ENCODE data around the gene GLI3.
A peak's percentile ranks its signal among the peaks of the same experiment; 100 is the strongest.

Gene GLI3

DNA sequence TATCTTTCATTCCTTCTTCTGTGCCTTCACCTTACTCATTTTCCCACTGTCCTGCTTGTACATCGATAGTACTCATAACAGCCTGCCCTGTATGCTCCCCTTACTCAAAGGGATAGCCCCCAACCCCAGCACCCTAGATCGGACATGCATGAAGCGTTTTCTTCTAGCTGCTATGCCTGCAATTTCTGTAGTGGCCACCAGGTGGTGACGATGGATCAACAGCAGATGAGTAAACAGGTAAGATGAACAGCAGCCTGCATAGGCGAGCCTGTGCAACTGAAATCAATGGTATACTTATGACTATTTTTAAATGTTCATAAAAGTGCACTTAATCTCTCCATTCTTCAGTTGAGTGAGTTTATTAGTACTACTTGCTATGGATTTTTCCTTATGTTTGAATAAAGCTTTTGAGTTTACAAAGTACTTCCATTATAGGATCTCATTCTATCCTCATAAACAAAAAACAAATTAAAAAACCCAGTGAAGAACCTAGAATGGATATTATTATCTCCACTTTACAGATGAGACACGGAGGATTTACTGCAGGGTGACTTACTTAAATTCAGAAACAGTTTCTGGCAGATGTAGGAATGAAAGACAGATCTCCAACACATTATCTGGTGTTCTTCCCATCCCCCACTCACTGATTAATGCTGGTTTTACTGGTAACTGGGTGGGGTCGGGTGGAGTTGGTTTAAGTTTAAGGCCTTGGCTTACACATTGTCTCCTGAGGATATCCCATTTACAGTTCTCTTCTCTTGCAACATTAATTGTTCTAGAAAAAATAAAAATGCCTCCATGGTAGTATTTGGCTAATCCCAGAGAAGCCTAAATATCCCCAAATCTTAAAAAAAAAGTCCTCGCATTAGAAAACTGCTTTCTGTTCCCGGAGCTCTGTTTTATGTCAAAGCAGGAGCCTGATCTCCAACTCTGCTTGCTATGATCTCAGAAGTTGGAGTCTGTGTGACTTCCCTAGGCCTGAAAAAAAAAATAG lies 222.1 kb downstream of the GLI3 start:
- TF ChIP-seq, protein P1, sequence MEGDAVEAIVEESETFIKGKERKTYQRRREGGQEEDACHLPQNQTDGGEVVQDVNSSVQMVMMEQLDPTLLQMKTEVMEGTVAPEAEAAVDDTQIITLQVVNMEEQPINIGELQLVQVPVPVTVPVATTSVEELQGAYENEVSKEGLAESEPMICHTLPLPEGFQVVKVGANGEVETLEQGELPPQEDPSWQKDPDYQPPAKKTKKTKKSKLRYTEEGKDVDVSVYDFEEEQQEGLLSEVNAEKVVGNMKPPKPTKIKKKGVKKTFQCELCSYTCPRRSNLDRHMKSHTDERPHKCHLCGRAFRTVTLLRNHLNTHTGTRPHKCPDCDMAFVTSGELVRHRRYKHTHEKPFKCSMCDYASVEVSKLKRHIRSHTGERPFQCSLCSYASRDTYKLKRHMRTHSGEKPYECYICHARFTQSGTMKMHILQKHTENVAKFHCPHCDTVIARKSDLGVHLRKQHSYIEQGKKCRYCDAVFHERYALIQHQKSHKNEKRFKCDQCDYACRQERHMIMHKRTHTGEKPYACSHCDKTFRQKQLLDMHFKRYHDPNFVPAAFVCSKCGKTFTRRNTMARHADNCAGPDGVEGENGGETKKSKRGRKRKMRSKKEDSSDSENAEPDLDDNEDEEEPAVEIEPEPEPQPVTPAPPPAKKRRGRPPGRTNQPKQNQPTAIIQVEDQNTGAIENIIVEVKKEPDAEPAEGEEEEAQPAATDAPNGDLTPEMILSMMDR (IDR thresholded peaks at IDR 0.05; ENCODE audit: borderline replicate concordance, insufficient read depth, low read depth, low read length) = peak; percentile 75
- no peak overlapping the region for H3K4me3 ChIP-seq (ENCODE audit: low read depth, low read length)

DNA sequence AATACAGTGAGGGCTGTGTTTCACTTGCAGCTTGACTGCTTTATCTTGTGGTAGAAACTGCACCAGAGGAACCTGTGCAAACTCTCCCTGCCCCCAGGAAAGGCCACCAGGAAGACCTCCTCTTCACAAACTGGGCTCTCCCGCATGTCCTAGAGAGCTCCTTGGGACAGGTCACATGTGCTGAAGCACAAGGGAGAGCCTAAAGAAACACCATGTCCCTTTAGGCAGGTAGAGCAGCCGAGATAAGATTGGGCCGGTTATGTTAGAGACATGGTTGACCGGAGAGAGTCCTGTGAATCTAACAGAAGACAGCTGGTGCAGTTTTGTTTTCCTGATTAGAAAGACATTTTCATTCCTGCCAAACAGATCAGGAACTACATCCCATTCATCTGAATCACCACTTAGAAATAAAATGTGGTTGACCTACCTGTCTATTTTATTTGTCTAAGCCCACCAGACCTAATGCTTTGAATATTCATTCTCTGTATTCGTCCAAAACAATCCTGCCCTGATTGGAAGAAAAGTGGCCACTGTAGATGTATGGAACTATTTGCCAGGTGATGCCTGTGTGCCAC lies 224.1 kb downstream of the GLI3 start:
- H3K4me3 ChIP-seq (ENCODE audit: low read depth, low read length) = no peak overlapping the region
- TF ChIP-seq, protein P1 (IDR thresholded peaks at IDR 0.05; ENCODE audit: borderline replicate concordance, insufficient read depth, low read depth, low read length) = no peak

DNA sequence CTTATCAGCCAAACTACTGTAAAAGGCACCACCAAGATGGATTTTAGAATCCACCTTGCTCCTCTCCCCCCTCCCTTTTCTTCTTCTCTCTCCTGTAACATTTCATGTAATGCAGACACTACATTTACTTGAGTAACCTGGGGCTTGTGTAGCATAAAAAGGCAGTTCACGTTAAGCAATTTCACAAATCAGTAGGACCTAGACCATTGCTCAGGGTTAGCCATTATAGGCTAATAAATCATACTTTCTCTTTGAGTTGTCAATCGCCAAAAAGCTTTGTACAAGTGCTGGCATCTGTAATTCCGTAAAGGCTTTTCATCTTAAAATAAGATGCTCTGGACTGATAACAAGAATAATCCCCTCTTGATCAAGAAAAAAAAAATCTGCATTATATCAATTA lies 224.7 kb downstream of the GLI3 start:
- H3K4me3 ChIP-seq (ENCODE audit: low read depth, low read length) = no peak overlapping the region
- TF ChIP-seq, protein P1 (IDR thresholded peaks at IDR 0.05; ENCODE audit: borderline replicate concordance, insufficient read depth, low read depth, low read length) = no peak

DNA sequence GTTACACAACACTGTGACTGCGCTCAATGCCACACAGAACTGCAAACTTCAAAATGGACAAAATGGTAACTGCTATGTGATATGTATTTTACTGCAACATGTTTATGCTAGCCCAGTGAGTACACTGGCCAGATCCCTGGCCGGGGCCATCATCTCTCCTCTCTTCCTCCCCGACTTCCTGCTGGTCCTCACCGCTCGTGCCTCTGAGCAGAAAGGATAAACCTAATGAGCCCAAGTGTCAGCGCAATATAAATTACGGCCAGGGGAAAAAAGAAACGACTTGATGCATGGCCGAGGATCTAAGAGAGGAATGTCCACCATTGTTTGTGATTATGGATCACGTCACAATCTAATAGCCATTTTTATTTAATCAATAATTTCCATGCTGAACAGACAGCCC lies 225.2 kb downstream of the GLI3 start:
- no peak overlapping the region for H3K4me3 ChIP-seq (ENCODE audit: low read depth, low read length)
- TF ChIP-seq, protein P1 (IDR thresholded peaks at IDR 0.05; ENCODE audit: borderline replicate concordance, insufficient read depth, low read depth, low read length) = no peak

DNA sequence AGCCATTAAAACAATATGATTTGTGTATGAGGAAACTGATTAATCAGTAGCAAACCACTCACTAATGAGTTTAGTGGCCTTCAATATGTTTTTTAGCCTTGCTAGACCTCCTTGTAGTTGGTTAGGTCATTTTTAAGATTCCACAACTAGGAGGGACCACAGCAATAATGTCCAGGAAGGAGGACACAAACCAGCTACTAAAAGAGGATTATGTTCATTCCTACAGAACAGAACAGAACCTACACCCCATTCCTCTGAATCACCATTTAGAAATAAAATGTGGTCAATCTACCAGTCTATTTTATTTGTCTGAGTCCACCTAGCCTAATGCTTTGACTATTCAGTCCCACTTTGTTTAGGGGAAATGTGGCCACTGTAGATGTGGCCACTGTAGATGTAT lies 226.3 kb downstream of the GLI3 start:
- no peak overlapping the region for H3K4me3 ChIP-seq (ENCODE audit: low read depth, low read length)
- TF ChIP-seq, protein P1 (IDR thresholded peaks at IDR 0.05; ENCODE audit: borderline replicate concordance, insufficient read depth, low read depth, low read length) = no peak

DNA sequence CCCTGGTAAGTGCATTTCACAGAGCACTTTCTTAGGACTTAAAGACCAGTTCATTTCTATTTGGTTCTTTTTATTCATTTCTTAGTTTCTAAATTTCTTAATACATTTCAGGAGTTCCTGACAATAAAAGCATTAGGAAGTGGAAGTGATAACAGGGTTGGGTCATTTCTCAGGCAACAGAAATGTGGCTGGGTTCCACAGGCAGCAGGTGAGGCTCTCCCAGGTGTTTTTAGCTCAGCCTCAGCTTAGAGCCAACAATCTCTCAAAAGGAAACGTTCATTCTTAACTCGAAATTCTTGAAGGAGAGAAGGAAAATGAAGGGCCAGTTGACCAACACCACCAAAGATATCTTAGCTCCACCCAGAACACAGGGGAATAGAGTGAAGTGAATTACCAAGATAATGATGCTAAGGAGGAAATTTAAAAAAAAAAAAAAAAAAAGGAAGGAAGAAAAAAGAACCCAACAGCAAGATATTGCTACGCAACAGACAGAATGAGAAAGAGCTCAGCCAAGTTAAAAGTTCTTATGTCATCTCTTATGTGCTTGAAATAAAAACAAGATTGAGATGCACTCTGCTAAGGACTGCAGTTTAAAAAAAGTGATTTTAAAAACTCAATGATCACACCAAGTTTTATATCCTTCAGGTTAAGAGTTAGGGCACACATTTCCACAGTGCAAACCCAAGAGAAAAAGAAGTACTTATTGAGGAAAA lies 230.1 kb downstream of the GLI3 start:
- TF ChIP-seq, protein P1 (IDR thresholded peaks at IDR 0.05; ENCODE audit: borderline replicate concordance, insufficient read depth, low read depth, low read length) = no peak
- no peak overlapping the region for H3K4me3 ChIP-seq (ENCODE audit: low read depth, low read length)
